ENCODE measurements around the gene EPYC. TPM values are rescaled to one million over a fixed set of nuclear protein-coding genes. Genes with fewer than 3 reads are reported as not detected.
A peak's percentile ranks its signal among the peaks of the same experiment; 100 is the strongest.

Gene EPYC, protein sequence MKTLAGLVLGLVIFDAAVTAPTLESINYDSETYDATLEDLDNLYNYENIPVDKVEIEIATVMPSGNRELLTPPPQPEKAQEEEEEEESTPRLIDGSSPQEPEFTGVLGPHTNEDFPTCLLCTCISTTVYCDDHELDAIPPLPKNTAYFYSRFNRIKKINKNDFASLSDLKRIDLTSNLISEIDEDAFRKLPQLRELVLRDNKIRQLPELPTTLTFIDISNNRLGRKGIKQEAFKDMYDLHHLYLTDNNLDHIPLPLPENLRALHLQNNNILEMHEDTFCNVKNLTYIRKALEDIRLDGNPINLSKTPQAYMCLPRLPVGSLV
- total RNA-seq (2014; rRNA removed; shearing (Covaris generic)) = 0.05 TPM in 1 of 2 replicates, not detected in the other

DNA sequence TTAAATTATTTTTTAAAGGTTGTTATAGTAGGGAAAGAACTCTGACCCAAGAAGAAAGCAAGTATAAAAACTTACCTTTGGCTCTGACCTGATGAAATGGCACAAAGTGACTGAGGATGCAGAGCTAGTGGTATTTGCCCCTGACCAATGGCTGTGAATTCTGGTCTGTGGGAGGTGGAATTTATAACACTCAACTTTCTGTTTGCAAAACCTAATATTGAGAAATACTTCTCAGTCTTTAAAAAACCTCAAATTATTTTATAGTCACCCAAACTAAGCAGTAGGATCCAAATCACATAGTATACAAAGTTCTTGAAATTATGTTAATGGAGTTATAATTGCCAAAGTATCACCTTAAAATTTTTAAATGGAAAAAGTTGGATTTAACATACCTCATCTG lies at the start of gene EPYC:
EPYC (minus strand) TSS at position 101 of the 400 bp plus-strand sequence. CDS start 2,407 bp downstream, outside the sequence.
- H3K27me3 ChIP-seq (replicated peaks) = no peaks in the 10 kb centered on the region
- no peaks in the 10 kb centered on the region for H3K36me3 ChIP-seq
- DNase-seq (ENCODE audit: low read depth in 1 of 2, low spot score in 2 of 2) = no peak
- H3K4me1 ChIP-seq (replicated peaks) = peaks cover 14% of the 10 kb centered on the region
- H3K9me3 ChIP-seq (replicated peaks) = no peaks in the 10 kb centered on the region; the same call in 1 of the 2 replicates
- H3K27ac ChIP-seq = no peak within 1 kb of the TSS
- no peak within 1 kb of the TSS for H3K4me3 ChIP-seq

DNA sequence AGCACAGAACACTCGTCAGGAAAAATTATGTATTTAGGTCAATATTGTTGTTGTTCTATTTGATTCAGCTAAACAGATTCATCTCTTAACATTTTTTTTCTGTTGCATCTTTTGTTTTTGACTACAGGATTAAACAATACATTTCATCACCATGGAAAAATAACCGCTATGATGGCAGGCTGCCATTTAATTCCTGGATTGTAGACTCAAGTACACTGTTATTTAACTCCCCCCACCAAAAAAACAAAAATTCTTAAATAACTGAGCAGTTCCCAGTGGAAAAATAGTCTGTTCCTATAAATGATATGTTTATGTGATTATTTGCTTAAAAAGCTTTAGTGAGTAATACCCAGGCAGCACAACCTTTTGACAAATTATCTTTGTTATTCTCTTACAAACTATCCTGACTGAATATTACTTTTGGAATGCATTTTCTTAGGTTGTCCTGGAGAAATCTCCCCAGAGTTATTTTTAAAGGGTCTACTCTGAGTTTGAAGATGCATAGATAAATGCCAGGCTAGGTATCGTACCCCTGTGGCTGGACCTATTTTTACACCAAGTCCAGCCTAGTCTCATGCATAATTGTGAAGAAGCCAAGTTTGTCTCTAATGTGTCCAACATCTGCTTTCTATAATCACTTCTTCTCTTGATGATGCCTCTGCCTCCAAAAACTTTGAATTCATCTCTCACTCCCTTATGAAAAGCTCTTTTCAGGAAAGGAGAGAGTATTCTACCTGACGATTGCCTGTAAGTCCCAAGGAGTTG lies 49.4 kb upstream of the EPYC start:
- Histone ChIP-seq H3K9me3 (replicated peaks) (no peaks in the 10 kb centered on the region), H3K36me3 (no peaks in the 10 kb centered on the region), H3K4me3 (peak overlapping the region; percentile 0; the same call in 1 of the 2 replicates), H3K4me1 (replicated peaks) (peaks cover 56% of the 10 kb centered on the region), H3K27ac (peak overlapping the region; percentile 95), H3K27me3 (replicated peaks) (no peaks in the 10 kb centered on the region)
- DNase-seq (ENCODE audit: low read depth in 1 of 2, low spot score in 2 of 2) = peak; percentile 100

DNA sequence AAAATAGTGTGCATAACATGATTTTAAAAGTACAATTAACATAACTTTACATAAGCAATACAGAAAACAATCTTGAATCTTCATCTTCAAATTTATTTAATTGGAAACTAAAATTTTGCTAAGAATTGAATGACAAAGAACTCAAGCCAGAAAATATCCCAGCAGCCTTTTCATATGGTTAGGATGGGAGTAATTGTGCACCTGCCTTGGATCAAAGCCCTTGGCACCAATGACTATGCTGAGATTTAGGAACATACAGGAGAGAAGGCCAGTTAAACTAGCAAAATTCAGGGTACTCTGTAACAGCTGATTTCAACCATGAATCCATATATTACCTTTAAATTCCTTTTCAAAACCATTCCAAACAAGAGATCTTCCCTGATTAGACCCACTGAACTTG lies 47.3 kb upstream of the EPYC start:
- no peaks in the 10 kb centered on the region for H3K9me3 ChIP-seq (replicated peaks)
- peaks cover 39% of the 10 kb centered on the region for H3K4me1 ChIP-seq (replicated peaks)
- no peaks in the 10 kb centered on the region for H3K27me3 ChIP-seq (replicated peaks)
- no peaks in the 10 kb centered on the region for H3K36me3 ChIP-seq
- peak in 1 of 2 experiments; percentile 56 for DNase-seq (ENCODE audit: low read depth in 1 of 2, low spot score in 2 of 2)
- H3K4me3 ChIP-seq = no peak overlapping the region
- no peak overlapping the region for H3K27ac ChIP-seq

DNA sequence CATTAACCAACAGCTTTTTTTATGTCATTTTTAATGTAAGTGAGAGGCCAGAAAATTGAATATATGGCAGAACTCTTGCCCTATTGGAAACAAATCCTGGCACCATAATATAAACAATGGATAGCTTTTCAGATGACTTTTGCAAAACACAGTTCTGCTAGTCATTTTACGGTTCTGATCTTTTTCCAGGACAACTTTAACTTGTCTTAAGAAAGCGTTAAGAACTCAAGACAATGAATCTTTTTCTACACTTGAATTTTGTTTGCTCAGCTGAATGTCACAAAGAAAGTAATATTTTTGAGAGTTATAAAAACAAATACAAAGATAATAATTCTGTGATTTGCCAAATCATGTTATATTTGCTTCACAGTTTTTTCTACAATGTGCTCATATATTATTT lies 39.8 kb upstream of the EPYC start:
- Histone ChIP-seq H3K36me3 (no peaks in the 10 kb centered on the region), H3K27me3 (replicated peaks) (no peaks in the 10 kb centered on the region), H3K9me3 (replicated peaks) (no peaks in the 10 kb centered on the region), H3K27ac (no peak overlapping the region), H3K4me1 (replicated peaks) (peaks cover 5% of the 10 kb centered on the region), H3K4me3 (no peak overlapping the region)
- no peak for DNase-seq (ENCODE audit: low read depth in 1 of 2, low spot score in 2 of 2)

DNA sequence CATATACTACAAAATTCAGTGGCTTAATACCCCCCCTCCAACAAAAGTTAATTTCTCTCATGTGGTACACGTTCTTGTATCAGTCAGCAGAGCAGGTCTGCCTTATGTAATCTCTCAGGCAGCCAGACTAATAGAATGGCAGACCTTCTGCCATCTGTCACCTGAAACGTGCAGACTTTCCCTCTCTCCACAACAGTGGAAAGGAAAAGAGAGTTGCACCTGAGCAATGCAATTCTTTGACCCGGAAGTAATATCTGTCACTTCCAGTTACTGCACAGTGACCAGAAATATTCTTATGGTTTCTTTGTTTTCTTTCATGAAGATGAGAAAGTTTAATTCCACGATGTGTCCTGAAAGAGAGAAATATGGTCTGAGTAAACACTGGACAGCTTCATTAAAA lies 38.6 kb upstream of the EPYC start:
- H3K27ac ChIP-seq = no peak overlapping the region
- peaks cover 5% of the 10 kb centered on the region for H3K4me1 ChIP-seq (replicated peaks)
- peak in 1 of 2 experiments; percentile 68 for DNase-seq (ENCODE audit: low read depth in 1 of 2, low spot score in 2 of 2)
- no peaks in the 10 kb centered on the region for H3K9me3 ChIP-seq (replicated peaks)
- no peaks in the 10 kb centered on the region for H3K36me3 ChIP-seq
- no peak overlapping the region for H3K4me3 ChIP-seq
- no peaks in the 10 kb centered on the region for H3K27me3 ChIP-seq (replicated peaks)

DNA sequence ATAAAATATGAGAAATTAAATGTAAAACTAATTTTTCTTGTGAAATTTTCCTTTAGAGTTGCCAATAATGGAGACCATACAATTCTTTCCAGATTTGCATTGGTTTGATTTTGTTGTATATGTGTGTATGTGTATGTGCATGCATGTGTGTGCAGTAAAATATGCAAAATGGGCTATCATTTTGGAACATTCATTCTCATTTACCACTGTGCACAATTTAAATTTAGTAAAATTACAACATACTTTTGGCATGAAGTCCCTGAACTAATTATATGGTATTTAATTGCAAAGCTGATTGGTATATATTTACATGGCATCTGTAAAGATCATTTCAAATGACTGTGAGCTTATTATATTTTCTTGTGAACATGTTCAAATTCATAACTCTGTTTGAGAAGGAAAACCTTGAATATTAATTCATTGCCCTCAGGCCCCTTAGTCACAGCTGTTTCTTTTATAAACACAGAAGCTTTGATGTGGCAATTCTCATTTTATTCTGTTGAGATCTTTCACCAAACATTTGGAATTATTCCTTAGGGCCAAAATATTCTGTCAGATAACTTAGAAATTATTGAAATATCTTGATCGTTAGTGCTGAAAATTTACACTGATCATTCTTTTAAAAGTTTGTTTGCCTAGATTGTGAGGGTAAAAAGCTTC lies 35.5 kb upstream of the EPYC start:
- Histone ChIP-seq H3K27me3 (replicated peaks) (no peaks in the 10 kb centered on the region), H3K36me3 (no peaks in the 10 kb centered on the region), H3K27ac (no peak overlapping the region), H3K4me1 (replicated peaks) (peaks cover 5% of the 10 kb centered on the region), H3K4me3 (no peak overlapping the region), H3K9me3 (replicated peaks) (no peaks in the 10 kb centered on the region)
- no peak for DNase-seq (ENCODE audit: low read depth in 1 of 2, low spot score in 2 of 2)

DNA sequence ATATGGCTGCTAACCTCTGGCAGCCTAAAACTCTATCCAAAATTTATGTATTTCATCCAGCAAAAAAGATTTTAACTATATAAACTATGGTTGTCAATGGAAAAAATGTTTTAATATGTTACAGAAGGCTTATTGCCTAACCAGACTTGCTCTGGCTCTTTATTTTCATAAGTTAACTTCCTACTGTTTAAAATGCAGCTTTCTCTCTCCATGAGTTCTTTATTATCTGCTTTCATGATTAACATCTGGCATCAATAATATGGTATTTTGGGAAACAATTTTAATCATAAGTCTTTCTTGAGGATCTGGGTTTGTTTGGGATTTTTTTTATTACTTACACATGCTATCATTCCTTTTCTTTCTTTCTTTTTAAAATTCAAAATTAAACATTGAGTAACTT lies 32.5 kb upstream of the EPYC start:
- Histone ChIP-seq H3K27ac (no peak overlapping the region), H3K4me3 (no peak overlapping the region), H3K9me3 (replicated peaks) (no peaks in the 10 kb centered on the region), H3K27me3 (replicated peaks) (no peaks in the 10 kb centered on the region), H3K36me3 (no peaks in the 10 kb centered on the region), H3K4me1 (replicated peaks) (peaks cover 5% of the 10 kb centered on the region)
- no peak for DNase-seq (ENCODE audit: low read depth in 1 of 2, low spot score in 2 of 2)

DNA sequence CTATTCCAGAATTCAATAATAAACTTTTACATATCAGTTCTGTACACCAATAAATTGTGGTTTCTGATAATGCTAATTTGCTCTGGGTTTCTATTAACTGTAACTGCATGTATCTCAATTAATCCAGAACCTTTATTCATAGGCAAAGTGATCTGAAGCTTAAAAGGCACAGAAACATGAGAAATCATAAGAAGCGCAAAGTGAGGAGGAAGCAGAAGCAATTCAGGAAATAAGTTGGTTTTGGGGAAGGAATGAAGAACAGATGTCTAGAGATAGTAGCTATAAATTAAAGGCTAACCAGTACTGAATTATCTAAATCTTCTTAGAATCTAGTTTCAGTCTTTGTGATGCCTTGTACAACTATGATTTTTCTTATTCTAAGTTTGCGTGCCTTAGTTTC lies 28.5 kb upstream of the EPYC start:
- Histone ChIP-seq H3K9me3 (replicated peaks) (no peaks in the 10 kb centered on the region; the same call in 1 of the 2 replicates), H3K27me3 (replicated peaks) (no peaks in the 10 kb centered on the region), H3K4me3 (no peak overlapping the region), H3K36me3 (no peaks in the 10 kb centered on the region), H3K27ac (no peak overlapping the region), H3K4me1 (replicated peaks) (peaks cover 4% of the 10 kb centered on the region; the same call in 1 of the 2 replicates)
- DNase-seq (ENCODE audit: low read depth in 1 of 2, low spot score in 2 of 2) = no peak

DNA sequence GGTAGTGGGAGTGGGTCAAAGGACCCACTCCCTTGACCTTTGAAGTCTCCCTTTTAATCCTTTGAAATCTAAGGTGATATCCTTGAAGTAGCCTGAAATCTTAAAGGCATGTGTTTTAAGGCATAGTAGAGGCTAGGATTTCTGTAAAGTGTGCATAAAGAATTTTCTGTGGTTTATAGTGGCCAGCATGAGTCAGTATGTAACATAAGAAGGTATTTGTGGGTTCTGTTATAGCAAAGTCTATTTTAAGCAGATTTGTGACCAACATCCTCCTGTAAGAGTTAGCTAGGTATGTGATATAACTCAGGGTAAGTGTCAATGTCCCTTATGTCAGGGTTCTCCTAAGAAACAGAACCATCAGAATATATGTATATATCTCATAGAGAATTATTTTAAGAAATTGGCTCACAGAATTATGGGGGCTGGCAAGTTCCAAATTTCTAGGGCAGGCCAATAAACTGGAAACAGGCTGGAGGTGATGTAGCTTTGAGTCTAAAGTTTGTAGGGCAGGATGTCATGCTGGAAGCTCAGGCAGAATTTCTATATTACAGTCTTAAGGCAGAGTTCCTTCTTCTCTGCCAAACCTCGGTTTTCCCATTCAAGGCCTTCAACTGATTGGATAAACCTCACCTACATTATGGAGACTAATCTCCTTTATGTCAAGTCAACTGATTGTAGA lies 18.7 kb upstream of the EPYC start:
- peaks cover 11% of the 10 kb centered on the region for H3K9me3 ChIP-seq (replicated peaks)
- no peaks in the 10 kb centered on the region for H3K27me3 ChIP-seq (replicated peaks)
- H3K36me3 ChIP-seq = peaks cover 5% of the 10 kb centered on the region
- DNase-seq (ENCODE audit: low read depth in 1 of 2, low spot score in 2 of 2) = peak; percentile 71 to 99
- H3K4me1 ChIP-seq (replicated peaks) = peaks cover 15% of the 10 kb centered on the region
- peak overlapping the region; percentile 57 for H3K27ac ChIP-seq
- H3K4me3 ChIP-seq = no peak overlapping the region

DNA sequence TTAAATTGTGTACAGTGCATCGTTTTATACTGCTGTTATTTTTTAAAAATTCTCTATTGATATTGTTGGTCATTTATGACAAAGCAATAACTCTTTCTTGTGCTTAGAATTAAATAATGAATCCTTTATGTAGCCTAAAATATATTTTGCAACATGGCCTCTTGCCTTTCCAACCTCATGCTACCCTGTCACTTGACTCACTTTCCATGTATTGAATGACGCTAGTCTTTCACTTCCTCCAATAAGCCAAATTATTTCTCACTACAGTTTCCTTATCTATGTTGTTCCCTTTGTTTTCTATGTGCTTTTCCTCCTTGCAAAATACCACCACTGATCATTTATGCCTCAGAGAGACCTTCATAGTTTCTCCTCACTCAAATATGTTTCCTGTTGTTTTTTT lies 16.3 kb upstream of the EPYC start:
- H3K27ac ChIP-seq = no peak overlapping the region
- H3K36me3 ChIP-seq = peaks cover 5% of the 10 kb centered on the region
- no peaks in the 10 kb centered on the region for H3K27me3 ChIP-seq (replicated peaks)
- H3K4me1 ChIP-seq (replicated peaks) = peaks cover 15% of the 10 kb centered on the region
- peaks cover 11% of the 10 kb centered on the region for H3K9me3 ChIP-seq (replicated peaks)
- no peak for DNase-seq (ENCODE audit: low read depth in 1 of 2, low spot score in 2 of 2)
- H3K4me3 ChIP-seq = no peak overlapping the region

DNA sequence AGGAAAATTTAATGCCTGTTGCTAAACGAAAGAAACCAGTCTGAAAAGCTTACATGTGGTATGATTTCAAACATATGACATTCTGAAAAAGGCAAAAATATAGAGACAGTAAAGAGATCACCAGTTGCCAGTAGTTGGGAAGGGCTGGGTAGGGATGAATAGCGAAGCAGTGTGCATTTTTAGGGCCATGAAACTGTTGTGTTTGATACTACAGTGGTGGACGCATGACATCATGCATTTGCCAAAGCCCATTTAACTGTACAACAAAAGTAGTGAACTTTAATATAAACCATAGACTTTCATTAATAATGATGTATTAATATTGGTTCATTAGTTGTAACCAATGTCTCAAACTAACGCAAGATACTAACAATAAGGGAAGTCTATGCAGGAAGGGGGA lies 14.7 kb upstream of the EPYC start:
- Histone ChIP-seq H3K4me1 (replicated peaks) (peaks cover 15% of the 10 kb centered on the region), H3K4me3 (no peak overlapping the region), H3K9me3 (replicated peaks) (peaks cover 12% of the 10 kb centered on the region), H3K27ac (no peak overlapping the region), H3K27me3 (replicated peaks) (no peaks in the 10 kb centered on the region), H3K36me3 (peaks cover 5% of the 10 kb centered on the region)
- peak in 1 of 2 experiments; percentile 59 for DNase-seq (ENCODE audit: low read depth in 1 of 2, low spot score in 2 of 2)

DNA sequence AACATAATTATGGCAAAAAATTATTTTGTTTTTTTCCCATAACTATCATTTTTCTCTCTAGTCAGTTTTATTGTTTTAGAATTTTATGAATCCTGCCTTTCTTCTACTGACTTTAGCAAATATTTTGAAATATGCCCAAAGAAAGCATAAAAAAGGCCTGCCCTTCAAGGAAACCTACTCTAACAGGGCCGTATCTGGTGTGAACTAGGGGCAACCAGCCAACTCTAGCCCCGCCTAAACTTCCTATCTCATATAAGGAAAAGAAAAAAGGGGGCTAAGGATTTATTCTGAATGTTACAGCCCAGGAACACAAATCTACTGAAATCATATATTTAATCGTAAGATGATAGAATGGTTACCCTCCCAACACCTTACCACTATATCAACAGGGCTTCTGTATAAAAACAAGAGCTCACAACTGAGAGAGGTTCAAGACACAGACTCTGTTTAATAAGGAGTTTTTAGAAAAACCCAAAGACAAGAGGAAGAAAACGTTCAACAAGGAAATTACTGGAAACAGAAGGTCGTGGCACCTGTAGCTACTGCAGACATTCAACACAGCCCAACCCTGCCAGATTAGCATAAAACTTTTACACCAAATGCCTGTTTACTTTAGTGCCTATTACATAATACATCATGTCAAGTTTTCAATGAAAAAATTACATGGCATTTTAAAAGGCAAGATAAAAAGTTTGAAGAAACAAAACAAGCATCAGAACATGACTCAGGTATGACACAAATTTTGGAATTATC lies 12.9 kb upstream of the EPYC start:
- Histone ChIP-seq H3K4me1 (replicated peaks) (no peaks in the 10 kb centered on the region; the same call in 1 of the 2 replicates), H3K36me3 (no peaks in the 10 kb centered on the region), H3K9me3 (replicated peaks) (peaks cover 4% of the 10 kb centered on the region; the same call in 1 of the 2 replicates), H3K27ac (no peak overlapping the region), H3K4me3 (no peak overlapping the region), H3K27me3 (replicated peaks) (no peaks in the 10 kb centered on the region)
- peak in 1 of 2 experiments; percentile 66 for DNase-seq (ENCODE audit: low read depth in 1 of 2, low spot score in 2 of 2)

DNA sequence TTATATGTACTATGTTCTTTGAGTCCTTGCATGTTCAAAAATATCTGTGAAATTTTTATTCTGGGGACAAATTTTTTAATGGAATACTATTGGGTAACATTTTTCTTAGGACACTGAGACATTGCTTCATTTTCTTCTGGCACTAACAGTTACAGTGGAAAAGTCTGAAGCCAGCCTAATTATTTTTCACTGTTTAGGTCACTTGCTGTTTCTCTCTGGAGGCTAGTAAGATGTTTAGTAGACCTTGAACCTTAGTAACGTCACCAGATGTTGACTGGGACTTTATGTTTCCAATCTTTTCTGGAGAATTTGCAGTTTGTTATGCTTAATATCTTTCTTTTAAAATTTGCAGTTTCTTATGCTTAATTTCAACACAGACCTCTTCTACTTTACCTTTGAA lies 12.3 kb upstream of the EPYC start:
- no peak for DNase-seq (ENCODE audit: low read depth in 1 of 2, low spot score in 2 of 2)
- no peak overlapping the region for H3K27ac ChIP-seq
- H3K4me3 ChIP-seq = no peak overlapping the region
- no peaks in the 10 kb centered on the region for H3K4me1 ChIP-seq (replicated peaks)
- no peaks in the 10 kb centered on the region for H3K27me3 ChIP-seq (replicated peaks)
- peaks cover 4% of the 10 kb centered on the region; the same call in 1 of the 2 replicates for H3K9me3 ChIP-seq (replicated peaks)
- H3K36me3 ChIP-seq = no peaks in the 10 kb centered on the region
